Lung (tissue), 12 donors: Measurements from ENCODE around the gene WNT4. TPM values are rescaled to one million over a fixed set of nuclear protein-coding genes. Genes with fewer than 3 reads are reported as not detected.

ENCODE experiments used
- ATAC-seq: fragments of 200-7000 bp; cut with Tn5 transposase; one replicate; pipeline ENCODE4 v1.9.1; 2020; ENCODE audit warnings: moderate number of reproducible peaks; ENCODE audit not compliant: insufficient read depth, low FRiP score
- DNase-seq, 3 donors: peaks; one replicate each; pipeline ENCODE4 v3.0.0-alpha.2; 2013 to 2017
- H3K27ac ChIP-seq, 2 donors: one replicate each; pipeline ENCODE4 v1.5.1; 2013; ENCODE audit warnings: mild to moderate bottlenecking in 2 of 2, moderate library complexity in 2 of 2, control low read depth in 1 of 2, inconsistent platforms in 1 of 2, low read depth in 1 of 2, low read length in 1 of 2
- H3K27me3 ChIP-seq, 3 donors: one replicate each; pipeline ENCODE4 v1.5.1; 2013; ENCODE audit warnings: low read length in 2 of 3; ENCODE audit not compliant: control insufficient read depth in 3 of 3, insufficient read depth in 3 of 3
- H3K36me3 ChIP-seq, 4 donors: one replicate each; pipeline ENCODE4 v1.5.1; 2013; ENCODE audit warnings: low read length in 4 of 4, mild to moderate bottlenecking in 1 of 4, moderate library complexity in 1 of 4; ENCODE audit not compliant: control insufficient read depth in 4 of 4, insufficient read depth in 4 of 4
- H3K4me1 ChIP-seq, 5 donors: one replicate each; pipeline ENCODE4 v1.5.1; 2013; ENCODE audit warnings: low read length in 5 of 5, mild to moderate bottlenecking in 2 of 5, moderate library complexity in 1 of 5; ENCODE audit not compliant: control insufficient read depth in 5 of 5, insufficient read depth in 5 of 5
- H3K4me3 ChIP-seq: one replicate; pipeline ENCODE4 v1.5.1; 2013; ENCODE audit warnings: mild to moderate bottlenecking, control low read depth, moderate library complexity
- H3K9ac ChIP-seq, 2 donors: one replicate each; pipeline ENCODE4 v1.5.1; 2013; ENCODE audit warnings: low read length in 2 of 2, control low read depth in 1 of 2; ENCODE audit not compliant: insufficient read depth in 1 of 2
- H3K9me3 ChIP-seq, 4 donors: one replicate each; pipeline ENCODE4 v1.5.1; 2013; ENCODE audit warnings: low read length in 3 of 4, mild to moderate bottlenecking in 1 of 4, moderate library complexity in 1 of 4; ENCODE audit not compliant: control insufficient read depth in 4 of 4, insufficient read depth in 3 of 4
- CTCF ChIP-seq: IDR thresholded peaks from 2 replicates; pipeline ENCODE4 v1.5.1; 2012; ENCODE audit warnings: mild to moderate bottlenecking; ENCODE audit errors: control extremely low read depth, extremely low read depth
- WGBS, 2 donors: extraction: QIAGEN DNeasy Blood & Tissue Kit; methylation state at CpG; one replicate each; pipeline ENCODE4 v1.1.7; 2013; 5-methylcytosine and 5-hydroxymethylcytosine counted together
- polyA plus RNA-seq, 2 donors: library from polyadenylated mRNA; stranded (reverse); fragments of 200-250 nt; gene quantifications; one replicate each; pipeline ENCODE4 v1.2.1, GENCODE V29; 2013
- total RNA-seq, 2 donors: library from RNA; depleted of rRNA in 1 of 2; stranded (reverse); fragments of >200 nt in 1 of 2; gene quantifications; one replicate each; pipeline ENCODE4 v1.2.1, GENCODE V29; 2014 to 2021
- donor health status: control.
- donor health status: control.
- donor health status: Bipolar disorder and iron deficiency.
- donor health status: healthy.
- donor health status: DM: yes; HTN: yes; CAD: no.

The WNT4 gene
- total and polyA plus RNA-seq, 4 donors: 0.94 to 4.2 (median 2.2) TPM

DNA sequence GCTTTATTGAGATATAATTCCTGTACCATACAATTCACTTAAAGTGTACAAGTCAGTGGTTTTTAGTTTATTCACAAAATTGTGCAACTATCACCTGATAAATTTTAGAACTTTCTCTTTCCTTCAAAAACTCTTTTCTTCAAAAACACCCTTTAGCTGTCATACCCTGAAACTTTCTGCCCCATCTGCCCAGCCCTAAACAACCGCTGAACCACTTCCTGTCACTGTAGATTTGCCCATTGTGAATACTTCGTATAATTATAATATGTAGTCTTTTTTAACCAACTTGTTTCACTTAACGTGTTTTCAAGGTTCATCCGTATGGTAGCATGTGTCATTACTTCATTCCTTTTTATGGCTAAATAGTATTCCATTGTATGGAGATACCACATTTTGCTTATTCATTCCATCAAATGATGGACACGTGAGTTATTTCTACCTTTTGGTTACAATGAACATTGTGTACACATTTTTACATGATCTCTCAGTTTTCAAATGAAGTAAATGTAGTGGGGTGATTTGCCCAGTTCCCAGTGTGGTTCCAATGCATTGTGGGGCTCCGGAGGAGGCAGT is 37.9 kb downstream of the WNT4 start:
- Histone ChIP-seq H3K9me3 (no peaks in the 10 kb centered on the region), H3K27ac (no peak overlapping the region), H3K9ac (no peak overlapping the region), H3K4me1 (peaks cover 0 to 10% (median 5%) of the 10 kb centered on the region in 5 donors), H3K4me3 (no peak overlapping the region), H3K27me3 (no peaks in the 10 kb centered on the region), H3K36me3 (peaks cover 4 to 17% (median 6%) of the 10 kb centered on the region in 4 donors)
- DNase-seq (no peak), ATAC-seq (no peak)
- 78 to 85% methylated on average over 6 of the region's 6 CpGs for WGBS, 2 donors
- no peak for TF ChIP-seq CTCF

GRCh38 chr1:22104094-22104493 is 38.8 kb downstream of the WNT4 start:
- ATAC-seq (no peak), DNase-seq (no peak)
- peaks cover 4 to 13% (median 7%) of the 10 kb centered on the region in 4 donors for H3K36me3 ChIP-seq

DNA sequence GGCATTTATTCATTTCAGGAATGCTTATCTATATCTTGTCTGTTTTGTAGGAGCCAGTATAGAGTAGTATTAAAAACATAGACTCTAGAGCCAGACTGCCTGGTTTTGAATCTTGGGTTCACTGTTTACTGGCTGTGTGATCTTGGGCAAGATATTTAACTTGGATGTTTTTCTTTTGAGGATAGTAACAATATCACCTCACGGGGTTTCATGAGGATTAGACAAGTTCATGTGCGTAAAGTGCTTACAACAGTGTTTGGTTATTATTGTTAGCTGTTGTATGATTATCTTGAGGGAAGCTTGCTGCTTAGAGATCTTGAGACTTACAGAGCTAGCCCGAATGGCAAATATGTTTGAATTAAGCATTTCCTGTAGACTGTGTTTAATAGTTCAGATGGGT is 40.2 kb downstream of the WNT4 start:
- H3K9ac ChIP-seq: no peak overlapping the region
- no peak for ATAC-seq
- WGBS, 2 donors: 59 to 76% methylated on average over 3 of the region's 3 CpGs
- H3K27ac ChIP-seq: no peak overlapping the region
- H3K4me1 ChIP-seq: peaks cover 0 to 8% (median 0%) of the 10 kb centered on the region in 5 donors
- no peaks in the 10 kb centered on the region for H3K27me3 ChIP-seq
- TF ChIP-seq CTCF: no peak
- H3K4me3 ChIP-seq: no peak overlapping the region
- no peak for DNase-seq
- peaks cover 8 to 14% (median 12%) of the 10 kb centered on the region in 4 donors for H3K36me3 ChIP-seq
- no peaks in the 10 kb centered on the region for H3K9me3 ChIP-seq

More at GRCh38 chr1:22104094-22104493, 38.8 kb downstream of the WNT4 start:
- H3K9ac ChIP-seq: no peak overlapping the region
- no peaks in the 10 kb centered on the region for H3K27me3 ChIP-seq
- no peak overlapping the region for H3K4me3 ChIP-seq
- no peak overlapping the region for H3K27ac ChIP-seq
- H3K4me1 ChIP-seq: peaks cover 0 to 10% (median 4%) of the 10 kb centered on the region in 5 donors
- 77 to 83% methylated on average over 6 of the region's 6 CpGs for WGBS, 2 donors
- no peak for TF ChIP-seq CTCF
- no peaks in the 10 kb centered on the region for H3K9me3 ChIP-seq

DNA sequence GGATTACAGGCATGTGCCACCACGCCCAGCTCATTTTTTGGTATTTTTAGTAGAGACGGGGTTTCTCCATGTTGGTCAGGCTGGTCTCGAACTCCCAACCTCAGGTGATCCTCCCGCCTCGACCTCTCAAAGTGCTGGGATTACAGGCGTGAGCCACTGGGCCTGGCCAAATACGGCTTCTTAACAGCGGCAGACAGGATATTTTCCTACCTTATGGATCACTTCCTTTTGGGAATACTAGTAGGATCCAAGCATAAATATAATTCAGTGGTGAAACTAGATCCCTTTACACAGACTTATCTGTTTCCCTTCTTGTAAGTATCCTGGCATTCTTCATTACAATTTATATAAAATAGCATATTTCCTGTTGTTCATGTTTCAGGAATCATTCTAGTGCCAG is 40.9 kb downstream of the WNT4 start:
- Histone ChIP-seq H3K4me3 (no peak overlapping the region), H3K9ac (no peak overlapping the region), H3K36me3 (peaks cover 9 to 16% (median 13%) of the 10 kb centered on the region in 4 donors), H3K27me3 (no peaks in the 10 kb centered on the region), H3K9me3 (no peaks in the 10 kb centered on the region), H3K27ac (no peak overlapping the region), H3K4me1 (peaks cover 0 to 8% (median 0%) of the 10 kb centered on the region in 5 donors)
- 86 to 90% methylated on average over 8 of the region's 8 CpGs for WGBS, 2 donors
- no peak for TF ChIP-seq CTCF
- ATAC-seq: no peak
- DNase-seq: no peak
